HG03060 (cell line): ENCODE measurements around the gene NPAS3.

ENCODE experiments used
- ATAC-seq: cut with Tn5 transposase; IDR thresholded peaks from one replicate; pipeline ENCODE4 v1.9.1; 2021; ENCODE audit warnings: low read depth, moderate number of reproducible peaks; ENCODE audit not compliant: unreplicated experiment

The NPAS3 gene

DNA sequence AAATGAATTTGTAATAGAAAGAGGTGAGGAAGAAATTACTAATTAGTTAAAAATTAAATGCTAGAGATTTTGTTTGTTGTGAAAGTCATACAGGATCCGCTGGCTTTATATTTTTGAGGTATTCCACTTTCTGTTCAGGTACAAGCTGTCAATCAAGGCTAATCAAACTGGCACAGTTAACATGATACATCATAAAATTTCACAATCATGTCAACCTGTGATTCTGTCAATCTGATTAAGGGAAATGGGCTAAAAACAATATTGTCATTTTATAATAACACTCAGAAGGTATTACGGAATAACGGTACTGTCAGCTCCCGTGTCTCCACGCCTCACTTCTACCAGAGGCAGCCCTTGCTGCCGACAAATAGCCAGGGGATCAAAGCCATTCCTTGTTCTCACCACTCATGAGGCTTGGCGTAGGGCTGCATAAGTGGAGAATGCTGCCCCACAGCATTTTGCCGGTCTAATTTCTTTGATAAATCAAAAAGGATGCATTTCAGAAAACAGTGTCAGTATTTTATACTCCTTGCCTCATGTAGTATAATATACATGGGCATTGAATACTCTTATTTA lies 352.9 kb downstream of the NPAS3 start:
- ATAC-seq, result no peak

DNA sequence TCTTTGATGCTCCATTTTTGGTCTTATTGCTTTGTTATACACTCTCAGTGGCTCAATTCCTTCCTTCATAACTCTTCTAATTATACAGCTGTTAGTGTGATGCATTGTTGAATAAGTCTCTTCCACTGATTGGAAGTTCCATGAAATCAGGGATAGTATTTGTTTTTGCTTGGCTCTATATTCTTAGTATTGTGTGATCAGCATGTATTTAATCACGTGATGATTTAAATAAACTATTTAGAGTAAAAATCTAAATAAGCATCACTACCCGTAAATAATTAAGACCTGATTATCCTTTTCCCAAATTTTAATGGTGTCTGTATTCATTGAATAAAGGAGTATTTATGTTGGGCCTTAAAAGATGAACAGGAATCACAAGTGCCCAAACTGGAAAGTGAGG lies 355.7 kb downstream of the NPAS3 start:
- no peak for ATAC-seq

DNA sequence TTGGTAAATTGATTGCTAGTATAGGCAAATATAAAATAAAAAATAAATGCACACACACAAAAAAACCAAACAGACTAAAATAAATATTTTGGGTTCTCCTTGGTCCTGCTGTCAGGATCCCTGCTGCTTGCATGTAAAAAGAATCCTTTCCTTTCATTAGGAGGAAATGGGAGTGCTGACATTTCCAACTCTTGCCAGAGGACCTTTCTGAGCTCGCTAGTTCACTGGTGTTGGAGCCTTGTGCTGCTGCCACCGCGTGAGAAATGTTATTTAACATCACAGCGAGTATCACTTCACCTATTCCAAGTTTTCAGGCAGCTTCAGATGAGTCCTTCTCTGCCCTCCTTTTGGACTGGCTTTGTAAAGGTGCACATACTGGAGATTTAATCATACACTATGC lies 358.9 kb downstream of the NPAS3 start:
- no peak for ATAC-seq

DNA sequence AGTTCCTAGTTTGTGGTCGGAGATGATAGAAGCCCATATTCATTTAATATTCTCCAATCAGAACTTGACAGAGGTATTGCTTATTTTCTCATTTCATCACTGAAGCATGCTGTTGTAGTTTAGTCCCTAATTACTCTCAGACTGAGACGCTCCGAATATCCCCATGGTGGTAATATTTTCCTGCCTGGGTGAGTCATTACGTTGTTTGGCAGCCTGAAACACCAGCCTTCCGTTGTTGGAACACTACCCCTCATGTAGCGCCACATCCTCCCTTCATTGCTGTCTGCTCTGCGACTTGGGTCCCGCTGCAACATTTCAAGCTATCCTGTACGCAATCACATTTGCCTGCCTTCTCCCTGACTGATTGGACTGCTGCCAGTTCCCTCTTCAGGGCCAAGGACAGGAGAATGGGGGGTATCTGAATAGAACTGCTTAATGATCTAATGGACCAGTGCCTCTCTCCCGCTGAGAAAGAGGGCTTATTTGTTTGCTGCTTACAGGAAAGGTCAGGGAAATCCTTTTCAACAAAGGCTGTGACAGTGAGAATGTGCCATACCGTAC lies 369.1 kb downstream of the NPAS3 start:
- no peak for ATAC-seq

DNA sequence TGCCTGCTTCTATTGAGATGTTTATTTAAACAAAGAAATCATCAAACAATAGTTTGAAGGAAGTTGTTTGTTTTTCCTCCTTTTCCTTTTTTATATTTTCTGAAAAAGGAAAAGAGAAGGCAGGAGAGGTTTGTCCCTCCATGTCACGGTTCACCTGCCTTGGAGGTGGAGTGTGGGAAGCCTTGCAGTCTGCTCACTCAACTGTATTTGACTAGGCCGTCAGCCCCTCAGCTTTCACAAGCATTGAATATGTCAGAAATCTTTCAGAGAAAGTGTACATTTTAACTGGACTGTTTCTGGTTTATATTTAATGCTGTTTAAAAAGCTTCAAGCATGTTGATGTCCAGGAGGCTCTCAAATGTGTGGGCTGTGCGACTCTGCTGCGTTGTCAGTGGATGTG lies 370.4 kb downstream of the NPAS3 start:
- no peak for ATAC-seq

DNA sequence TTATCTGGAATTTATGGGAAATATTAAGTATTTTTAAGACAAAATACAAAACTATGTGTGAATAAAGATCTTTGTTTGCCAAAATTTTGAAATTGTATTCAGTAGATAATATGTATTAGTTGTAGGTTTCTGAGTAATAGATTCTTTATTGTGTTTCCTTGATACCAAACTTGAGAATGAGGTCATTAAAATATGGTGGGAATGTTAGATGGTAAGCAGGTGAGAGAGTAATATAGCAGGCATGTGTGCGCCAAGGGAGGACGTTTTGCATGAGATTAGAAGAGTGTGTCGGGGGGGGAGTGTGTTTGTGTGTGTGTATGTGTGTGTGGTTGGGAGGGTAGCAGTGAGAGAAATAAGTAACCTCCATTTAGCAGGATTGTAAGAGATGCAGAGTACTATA lies 376.5 kb downstream of the NPAS3 start:
- no peak for ATAC-seq

DNA sequence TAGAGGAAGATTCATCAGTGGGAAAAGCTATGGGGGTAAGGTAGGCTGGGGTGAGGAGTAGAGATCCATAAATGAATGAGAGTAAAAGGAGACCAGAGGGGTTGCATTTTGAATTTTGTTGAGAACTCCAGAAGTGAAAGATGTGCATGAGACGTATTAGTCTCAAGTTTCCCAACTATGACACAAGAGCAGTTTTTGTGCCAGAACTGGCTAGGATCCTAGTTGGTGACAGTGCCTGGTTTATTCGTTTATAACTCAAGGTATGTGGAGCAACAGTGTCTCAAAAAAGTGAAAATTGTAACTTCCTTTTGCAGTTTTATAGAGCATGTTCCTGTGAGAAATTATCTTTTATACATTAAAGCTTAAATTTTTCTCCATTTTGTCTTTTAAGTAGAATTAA lies 377.0 kb downstream of the NPAS3 start:
- ATAC-seq, result no peak

DNA sequence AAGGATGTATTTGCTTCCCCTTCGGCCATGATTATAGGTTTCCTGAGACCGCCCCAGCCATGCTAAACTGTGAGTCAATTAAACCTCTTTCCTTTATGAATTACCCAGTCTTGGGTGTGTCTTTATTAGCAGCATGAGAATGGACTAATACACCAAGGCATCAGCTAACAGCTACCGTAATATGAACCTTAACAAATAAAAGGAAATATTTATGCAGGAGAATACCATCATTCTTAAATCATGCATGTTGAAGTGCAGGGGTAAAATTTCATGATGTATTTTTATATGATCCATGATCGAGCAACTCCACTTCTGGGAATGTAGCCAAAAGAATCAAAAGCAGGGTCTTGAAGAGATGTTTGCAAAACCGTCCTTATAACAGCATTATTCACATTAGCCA lies 379.0 kb downstream of the NPAS3 start:
- no peak for ATAC-seq

DNA sequence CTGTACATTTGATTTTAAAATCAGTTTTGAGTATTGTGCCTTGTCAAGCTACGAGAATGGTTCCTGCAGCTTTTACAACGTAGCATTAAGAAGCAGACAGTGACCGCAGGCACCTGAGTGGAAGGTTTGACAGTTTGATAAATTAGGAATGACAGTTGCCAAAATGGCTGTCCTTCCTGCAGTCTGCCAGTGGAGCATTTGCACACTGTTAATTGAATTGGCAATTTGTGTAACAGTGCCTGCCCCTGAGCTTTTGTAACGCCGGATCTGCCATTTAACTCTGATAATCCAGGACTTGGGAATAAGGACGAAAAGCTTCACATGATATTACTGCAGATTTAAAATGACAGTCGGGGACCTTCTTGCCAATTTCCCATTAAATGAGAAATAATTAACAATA lies 385.3 kb downstream of the NPAS3 start:
- ATAC-seq, result no peak

DNA sequence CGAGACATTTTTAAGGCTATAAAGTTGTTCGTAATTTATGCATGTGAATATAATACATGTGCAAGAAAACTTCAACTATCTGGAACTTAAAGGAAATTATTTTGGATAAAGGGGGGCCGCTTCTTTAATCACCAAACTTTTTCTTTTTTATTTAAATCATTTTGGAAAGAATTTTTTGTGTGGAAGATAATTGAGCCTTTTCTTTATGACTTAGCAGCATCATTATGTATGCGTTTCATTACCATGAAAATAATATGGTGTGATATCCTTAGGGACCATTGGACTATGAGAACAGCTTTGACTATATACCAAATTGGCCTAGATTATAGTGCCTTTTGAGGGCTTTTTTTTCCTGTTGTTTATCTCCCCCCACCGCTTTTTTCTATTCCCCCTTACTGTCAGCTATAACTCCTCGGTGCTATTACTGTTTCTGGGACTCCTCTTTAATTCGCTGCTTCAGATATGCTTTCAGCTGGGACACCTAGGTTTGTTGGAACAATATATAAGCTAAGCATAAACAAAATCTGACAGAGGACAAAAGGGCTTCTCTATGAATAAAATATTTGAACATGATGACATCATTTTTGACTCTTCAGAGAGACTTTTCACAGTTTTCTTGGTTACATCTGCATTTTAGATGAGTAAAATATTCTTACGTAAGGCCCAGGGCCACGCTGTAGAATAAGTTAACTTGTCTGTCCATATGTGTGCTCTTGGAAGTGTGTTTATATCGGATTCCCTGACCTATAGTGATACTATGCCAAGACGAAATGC lies 392.7 kb downstream of the NPAS3 start:
- no peak for ATAC-seq

DNA sequence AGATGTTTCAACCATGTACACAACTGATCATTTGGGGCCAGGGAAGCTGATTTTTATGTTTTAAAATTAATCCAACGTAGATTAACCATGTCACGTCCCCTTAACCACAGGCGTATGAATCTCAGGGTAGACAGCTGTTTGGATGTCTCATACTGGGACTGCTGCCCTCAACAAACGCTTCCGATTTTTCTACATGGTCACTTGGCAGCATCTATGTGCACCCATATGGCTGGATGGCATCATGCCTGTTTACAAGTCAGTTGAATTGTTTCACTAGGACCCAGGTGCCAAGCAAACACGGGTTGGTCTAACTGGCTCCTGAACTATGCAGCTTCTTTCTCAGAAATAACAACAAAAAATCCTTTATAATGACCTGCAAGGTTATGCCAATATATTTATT lies 393.8 kb downstream of the NPAS3 start:
- ATAC-seq, result no peak

DNA sequence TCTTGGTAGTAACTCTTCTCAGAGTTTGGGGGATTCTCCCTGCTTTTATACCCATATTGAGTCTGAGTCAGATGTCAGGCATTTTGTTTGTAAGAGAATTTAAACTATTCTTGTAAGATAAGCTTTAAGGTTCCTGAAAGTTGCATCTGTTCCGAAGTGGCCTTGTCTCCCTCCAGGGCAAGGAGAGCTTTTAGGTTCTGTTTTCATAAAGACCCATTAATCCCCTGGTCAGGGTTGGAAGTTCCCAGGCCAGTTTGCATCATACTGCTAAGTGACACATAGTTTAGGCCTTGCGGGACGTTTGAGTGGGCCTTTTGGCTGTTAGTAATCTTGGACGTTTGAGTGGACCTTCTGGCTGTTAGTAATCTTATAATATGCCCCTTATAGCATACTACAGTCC lies 396.7 kb downstream of the NPAS3 start:
- no peak for ATAC-seq

DNA sequence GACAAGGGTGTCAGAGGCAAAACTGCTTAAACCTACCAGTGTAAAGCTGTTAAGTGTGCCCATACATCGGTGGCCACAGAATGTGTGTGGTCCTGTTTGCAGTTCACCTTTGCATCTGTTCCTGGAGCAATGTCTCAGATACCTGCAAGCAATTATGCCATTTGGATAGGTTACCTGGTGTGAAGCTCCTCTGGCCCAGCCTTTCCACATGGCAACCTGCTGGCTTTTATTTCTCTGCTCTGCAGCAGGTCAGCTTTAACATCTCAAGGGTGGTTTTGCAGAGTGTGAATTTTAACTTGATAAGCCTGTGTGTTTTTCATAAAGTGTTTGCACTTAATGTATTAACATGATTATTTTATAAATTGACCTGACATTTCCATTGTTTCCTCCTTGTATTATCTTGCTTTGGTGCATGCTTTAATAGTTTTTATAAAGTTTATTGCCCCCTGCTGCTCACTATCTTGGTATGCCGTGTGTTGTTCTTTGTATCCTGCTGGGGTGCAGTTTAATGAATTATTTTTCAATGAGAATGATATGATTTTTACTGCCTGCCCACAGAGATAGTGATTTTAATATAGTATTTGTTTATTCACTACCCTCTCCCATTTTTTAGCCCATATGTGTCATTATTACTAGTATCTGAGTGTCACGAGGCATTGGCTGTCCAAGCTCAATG lies 403.8 kb downstream of the NPAS3 start:
- ATAC-seq, result no peak

DNA sequence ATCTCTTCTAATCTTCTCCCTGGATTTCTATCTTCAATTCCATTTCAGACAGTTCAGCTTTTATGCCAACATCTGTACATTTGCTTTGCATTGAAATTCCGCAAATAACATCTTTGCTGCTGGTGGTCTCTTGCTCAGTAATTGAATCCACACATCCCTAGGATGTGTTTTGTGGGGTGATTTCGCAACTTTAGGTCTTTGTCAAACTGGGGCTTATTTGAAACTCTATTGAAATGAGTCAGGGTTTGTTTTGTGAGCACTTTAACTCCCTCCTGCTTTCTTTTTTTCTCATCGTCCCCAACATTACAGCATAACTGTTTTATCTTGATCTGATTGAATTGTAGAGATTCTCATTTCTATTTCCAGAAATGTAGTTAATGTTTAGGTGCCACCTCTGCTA lies 404.3 kb downstream of the NPAS3 start:
- no peak for ATAC-seq

DNA sequence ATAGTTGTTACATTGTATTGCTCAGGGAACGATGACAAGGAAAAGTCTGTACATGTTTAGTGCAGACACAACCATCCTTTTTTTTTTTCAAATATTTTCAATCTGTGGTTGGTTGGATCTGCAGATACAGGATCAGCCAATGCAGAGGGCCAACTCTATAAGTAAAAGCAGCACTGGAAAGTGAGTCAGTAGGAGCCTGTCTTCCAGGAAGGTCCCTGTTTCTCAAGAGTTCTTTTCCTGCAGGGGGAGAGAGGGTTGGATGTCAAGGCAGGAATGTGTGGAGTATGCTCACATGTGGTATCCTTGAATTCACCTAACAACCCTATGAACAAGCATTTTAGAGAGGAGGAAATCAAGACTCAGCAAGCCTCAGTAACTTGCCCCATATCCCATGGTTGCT lies 409.1 kb downstream of the NPAS3 start:
- no peak for ATAC-seq

DNA sequence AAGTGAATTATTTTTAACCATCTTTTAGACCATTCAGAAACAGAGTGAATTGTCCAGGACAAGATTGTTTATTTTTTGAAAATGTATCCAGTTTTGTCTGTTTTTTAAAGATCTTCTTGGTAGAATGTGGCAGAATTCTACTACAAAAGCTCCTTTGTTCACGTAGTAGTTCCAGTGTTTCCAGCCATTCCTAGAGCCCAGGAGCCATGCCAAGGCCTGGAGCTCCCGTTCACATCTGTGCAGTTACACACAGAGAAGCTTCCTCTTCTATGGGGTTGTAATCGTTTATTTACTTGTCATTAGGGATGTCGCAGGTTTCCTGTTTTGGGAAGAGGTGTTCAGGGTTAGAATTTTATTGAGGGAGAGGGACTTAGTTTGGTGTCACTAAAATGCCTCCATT lies 409.8 kb downstream of the NPAS3 start:
- ATAC-seq, result no peak

DNA sequence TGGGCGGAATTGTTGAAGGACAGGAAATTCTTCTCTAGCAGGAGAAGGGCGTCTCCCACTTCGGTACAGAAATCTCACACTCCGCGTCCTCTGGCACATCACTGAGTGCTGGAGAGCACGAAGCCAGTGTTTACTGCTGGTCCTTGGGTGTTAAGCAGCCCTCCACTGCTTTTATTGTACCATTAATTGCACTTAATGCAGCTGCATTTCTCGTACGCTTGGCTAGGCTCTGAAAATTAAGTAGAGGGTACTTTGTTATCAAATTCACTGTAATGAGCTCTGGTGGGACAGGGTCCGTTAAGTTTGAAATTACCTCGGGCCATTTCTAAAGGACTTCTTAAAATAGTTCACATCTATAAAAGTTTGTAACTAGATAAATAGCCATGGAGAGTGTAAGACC lies 411.2 kb downstream of the NPAS3 start:
- ATAC-seq, result no peak

DNA sequence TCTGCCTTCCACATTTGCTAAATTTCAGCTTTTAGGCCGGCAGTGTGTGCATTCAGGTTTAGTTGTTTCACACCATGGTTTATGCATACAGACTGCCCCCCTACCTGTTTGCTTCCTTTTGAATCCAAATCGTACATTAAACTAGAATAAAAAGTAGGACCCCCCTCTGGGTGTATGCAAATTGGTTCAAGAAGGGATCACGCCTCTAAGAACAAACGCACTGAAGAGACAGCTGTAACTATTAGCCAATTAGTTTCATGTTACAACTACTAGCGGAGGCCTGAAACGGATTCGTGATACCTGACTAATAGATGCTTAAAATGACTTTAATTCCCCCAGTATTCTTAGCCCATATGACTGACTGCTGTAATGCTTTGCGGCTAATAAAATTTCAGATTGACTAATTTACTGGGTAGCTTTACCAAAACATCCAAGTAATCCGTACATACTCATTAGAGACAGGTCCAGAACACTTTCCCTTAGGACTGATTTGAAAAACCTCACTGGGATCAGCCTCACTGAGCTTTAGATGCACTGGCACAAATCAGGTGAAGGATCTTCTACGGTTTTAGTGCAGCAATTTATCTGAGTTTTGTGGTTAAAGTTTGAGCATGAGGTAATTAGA lies 411.8 kb downstream of the NPAS3 start:
- no peak for ATAC-seq

DNA sequence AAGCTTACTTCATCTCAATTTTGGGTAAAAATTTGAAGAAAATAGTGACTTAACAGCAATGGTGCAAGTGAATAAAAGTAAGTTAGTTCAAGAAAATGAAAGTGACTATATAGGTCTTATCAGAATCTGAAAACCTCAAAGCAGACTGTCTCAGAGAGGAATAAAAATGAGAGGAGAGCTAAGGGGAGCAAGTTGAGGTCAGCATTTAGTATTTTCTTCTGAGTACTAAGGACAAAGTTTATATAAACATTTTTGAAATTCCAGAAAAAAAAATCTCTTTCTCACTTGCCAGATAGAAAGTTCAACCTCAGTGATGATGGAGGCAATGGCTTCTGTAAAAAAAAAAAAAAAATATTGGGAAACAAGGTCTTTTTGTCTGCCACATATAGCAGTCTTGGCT lies 414.1 kb downstream of the NPAS3 start:
- ATAC-seq, result no peak

DNA sequence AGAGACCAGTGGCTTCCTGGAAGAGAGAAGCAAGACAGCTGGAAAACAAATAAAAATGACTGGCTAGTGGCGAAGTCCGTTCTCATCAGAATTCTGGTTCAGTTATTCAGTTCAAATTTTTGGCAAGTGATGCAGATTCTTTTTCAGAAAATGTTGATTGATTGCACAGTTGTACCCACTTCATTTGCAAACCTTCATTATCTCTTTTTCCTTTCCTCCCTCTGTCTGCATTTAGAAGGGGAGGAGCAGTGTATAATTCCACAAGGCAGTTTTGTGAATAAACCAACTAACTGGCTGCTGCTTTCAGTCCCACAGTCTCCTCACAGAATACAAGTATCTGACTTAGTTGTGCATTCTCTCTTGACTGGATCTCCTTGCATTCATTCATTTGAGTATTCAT lies 417.5 kb downstream of the NPAS3 start:
- no peak for ATAC-seq
